HG03064 (cell line): Measurements from ENCODE around the gene GCN1.
A peak's percentile ranks its signal among the peaks of the same experiment; 100 is the strongest.
"Not testable (repeated sequence)": the region's sequence is repeated elsewhere in the genome, so short reads cannot be mapped to it uniquely, and the experiment has no call there.

Experiments used
- ATAC-seq: cut with Tn5 transposase; IDR thresholded peaks from one replicate; pipeline ENCODE4 v1.9.1; 2021; ENCODE audit warnings: low read depth; ENCODE audit not compliant: unreplicated experiment

The GCN1 gene

GRCh38 chr12:120194534-120195395, at the start of gene GCN1:
TSS of gene GCN1 (minus strand) at chr12:120194715. CDS start at chr12:120194697, 18 bp downstream.
- ATAC-seq = peak; percentile 76

GRCh38 chr12:120242971-120243699, 48.6 kb upstream of the GCN1 start:
- no peak for ATAC-seq

- ATAC-seq = no peak
Measured at GRCh38 chr12:120242275-120242799, 47.8 kb upstream of the GCN1 start.

- ATAC-seq = no peak
Measured at GRCh38 chr12:120241561-120242274, 47.2 kb upstream of the GCN1 start.

GRCh38 chr12:120240495-120240833, 45.9 kb upstream of the GCN1 start:
- ATAC-seq = no peak

GRCh38 chr12:120239776-120240494, 45.4 kb upstream of the GCN1 start:
- no peak for ATAC-seq

GRCh38 chr12:120238839-120239445, 44.4 kb upstream of the GCN1 start:
- ATAC-seq = no peak

- no peak for ATAC-seq
Measured at GRCh38 chr12:120238217-120238616, 43.7 kb upstream of the GCN1 start.

GRCh38 chr12:120237360-120238171, 43.1 kb upstream of the GCN1 start:
- no peak for ATAC-seq

GRCh38 chr12:120236809-120237208, 42.3 kb upstream of the GCN1 start:
- ATAC-seq = not testable (repeated sequence)

- no peak for ATAC-seq
Measured at GRCh38 chr12:120235369-120236323, 41.1 kb upstream of the GCN1 start.

- no peak for ATAC-seq
Measured at GRCh38 chr12:120234643-120235368, 40.3 kb upstream of the GCN1 start.

- no peak for ATAC-seq
Measured at GRCh38 chr12:120231316-120232011, 36.9 kb upstream of the GCN1 start.

GRCh38 chr12:120230974-120231315, 36.4 kb upstream of the GCN1 start:
- no peak for ATAC-seq

- ATAC-seq = no peak
Measured at GRCh38 chr12:120230326-120230973, 35.9 kb upstream of the GCN1 start.
